GM23338 (cell line): Measurements from ENCODE around the gene EIF5A. TPM values are rescaled to one million over a fixed set of nuclear protein-coding genes. Genes with fewer than 3 reads are reported as not detected.
A peak's percentile ranks its signal among the peaks of the same experiment; 100 is the strongest.

Source experiments
- ATAC-seq: fragments of 200-7000 bp; cut with Tn5 transposase; 3 replicates; pipeline ENCODE4 v1.9.1; 2020
- DNase-seq: peaks from one replicate; pipeline ENCODE4 v3.0.0-alpha.2; 2015; ENCODE audit warnings: low spot score
- H2AFZ ChIP-seq: fragments of 200-600 bp; sonication (generic); 2 replicates; pipeline ENCODE4 v1.8.0; 2016; ENCODE audit warnings: antibody characterized with exemption, mild to moderate bottlenecking, moderate library complexity
- H3F3A ChIP-seq: fragments of 200-600 bp; sonication (generic); replicated peaks from 2 replicates; pipeline ENCODE4 v1.8.0; 2017; ENCODE audit warnings: antibody characterized with exemption, mixed run types, low read depth
- H3K27ac ChIP-seq: fragments of 200-600 bp; sonication (generic); 2 replicates; pipeline ENCODE4 v1.6.1; 2016; ENCODE audit warnings: low read depth
- H3K27me3 ChIP-seq: fragments of 200-600 bp; sonication (generic); 2 replicates; pipeline ENCODE4 v1.8.0; 2016; ENCODE audit warnings: mild to moderate bottlenecking, mixed run types, moderate library complexity; ENCODE audit not compliant: insufficient read depth
- H3K36me3 ChIP-seq: fragments of 200-600 bp; sonication (generic); 2 replicates; pipeline ENCODE4 v1.8.0; 2016; ENCODE audit warnings: mild to moderate bottlenecking; ENCODE audit not compliant: insufficient read depth
- H3K4me1 ChIP-seq: fragments of 200-600 bp; sonication (generic); 2 replicates; pipeline ENCODE4 v1.8.0; 2016; ENCODE audit warnings: mild to moderate bottlenecking, moderate library complexity; ENCODE audit not compliant: insufficient read depth
- H3K4me2 ChIP-seq: fragments of 200-600 bp; sonication (generic); 2 replicates; pipeline ENCODE4 v1.7.1; 2017; ENCODE audit warnings: mixed run types
- H3K4me3 ChIP-seq: fragments of 200-600 bp; sonication (generic); 2 replicates; pipeline ENCODE4 v1.6.1; 2016; ENCODE audit warnings: mixed run types
- H3K79me2 ChIP-seq: fragments of 200-600 bp; sonication (generic); replicated peaks from 2 replicates; pipeline ENCODE4 v1.8.0; 2017; ENCODE audit warnings: mild to moderate bottlenecking; ENCODE audit not compliant: insufficient read depth
- H3K9me2 ChIP-seq: fragments of 200-600 bp; sonication (generic); 2 replicates; pipeline ENCODE4 v1.8.0; 2017; ENCODE audit not compliant: insufficient read depth
- H4K20me1 ChIP-seq: fragments of 200-600 bp; sonication (generic); replicated peaks from 2 replicates; pipeline ENCODE4 v1.8.0; 2017; ENCODE audit warnings: mild to moderate bottlenecking; ENCODE audit not compliant: insufficient read depth
- H3K27ac Mint-ChIP-seq: 2 replicates; pipeline ENCODE4 v1.8.0; 2020; ENCODE audit warnings: inconsistent platforms, mild to moderate bottlenecking, moderate library complexity, mixed read lengths
- H3K27me3 Mint-ChIP-seq: 3 replicates; pipeline ENCODE4 v1.8.0; 2022; ENCODE audit warnings: low read depth, mild to moderate bottlenecking, moderate library complexity, mixed read lengths, inconsistent platforms; ENCODE audit not compliant: insufficient read depth, poor library complexity
- H3K36me3 Mint-ChIP-seq: 3 replicates; pipeline ENCODE4 v1.8.0; 2021; ENCODE audit warnings: low read depth, mild to moderate bottlenecking, inconsistent platforms, moderate library complexity, mixed read lengths
- H3K4me1 Mint-ChIP-seq: 3 replicates; pipeline ENCODE4 v1.8.0; 2020; ENCODE audit warnings: mild to moderate bottlenecking, inconsistent platforms, mixed read lengths
- H3K4me3 Mint-ChIP-seq: 3 replicates; pipeline ENCODE4 v1.8.0; 2021; ENCODE audit warnings: moderate library complexity, mild to moderate bottlenecking, inconsistent platforms, mixed read lengths
- H3K9me3 Mint-ChIP-seq: 3 replicates; pipeline ENCODE4 v1.8.0; 2020; ENCODE audit warnings: moderate library complexity, mild to moderate bottlenecking, inconsistent platforms, mixed read lengths
- CREB1 ChIP-seq: fragments of 250-450 bp; sonication (Bioruptor Pico); IDR thresholded peaks from 2 replicates; pipeline ENCODE4 v1.5.0; 2020; ENCODE audit warnings: low read depth, mild to moderate bottlenecking, moderate library complexity
- EZH2 ChIP-seq: fragments of 200-600 bp; sonication (generic); IDR thresholded peaks from one replicate; pipeline ENCODE4 v1.8.0; 2017; ENCODE audit warnings: antibody characterized with exemption, mild to moderate bottlenecking, low read depth; ENCODE audit not compliant: unreplicated experiment
- EZH2phosphoT487 ChIP-seq: fragments of 200-600 bp; sonication (generic); IDR thresholded peaks from one replicate; pipeline ENCODE4 v1.8.1; 2018; ENCODE audit warnings: antibody characterized with exemption; ENCODE audit not compliant: unreplicated experiment
- JUNB ChIP-seq: IDR thresholded peaks from one replicate; pipeline ENCODE4 v1.6.1; 2016; ENCODE audit warnings: antibody characterized with exemption; ENCODE audit not compliant: unreplicated experiment
- NANOG ChIP-seq: IDR thresholded peaks from 2 replicates; pipeline ENCODE4 v1.6.1; 2016; ENCODE audit warnings: antibody characterized with exemption, borderline replicate concordance
- POLR2AphosphoS5 ChIP-seq: IDR thresholded peaks from 2 replicates; pipeline ENCODE4 v1.6.1; 2016; ENCODE audit warnings: antibody characterized with exemption, low read depth
- STAT1 ChIP-seq: IDR thresholded peaks from one replicate; pipeline ENCODE4 v1.6.1; 2016; ENCODE audit warnings: antibody characterized with exemption; ENCODE audit not compliant: unreplicated experiment
- ZNF114 ChIP-seq: fragments of 250-450 bp; sonication (Bioruptor Pico); IDR thresholded peaks from 2 replicates; pipeline ENCODE4 v1.5.0; 2020; ENCODE audit warnings: mild to moderate bottlenecking, moderate library complexity
- ZNF331 ChIP-seq: fragments of 250-450 bp; sonication (Bioruptor Pico); IDR thresholded peaks from 2 replicates; pipeline ENCODE4 v1.5.0; 2020; ENCODE audit warnings: low read depth, mild to moderate bottlenecking, moderate library complexity
- polyA plus RNA-seq: library from polyadenylated mRNA; unstranded; fragments of >200 nt; fragmentation: Nextera tagmentation; extraction: Ambion mirVana; gene quantifications from 2 replicates; pipeline ENCODE4 v1.2.1, GENCODE V29; 2016
- total RNA-seq: library from RNA; depleted of rRNA; stranded (reverse); fragments of >200 nt; shearing (Covaris generic); gene quantifications from 2 replicates; pipeline ENCODE4 v1.2.3, GENCODE V29; 2014
- TF ChIP-seq, protein P1 (sequence below): IDR thresholded peaks from 2 replicates; pipeline ENCODE4 v1.6.1; 2016; ENCODE audit warnings: antibody characterized with exemption
- TF ChIP-seq, protein P2 (sequence below), 2 experiments: fragments of 200-600 bp in 1 of 2; sonication (generic) in 1 of 2; conservative IDR thresholded peaks; 2 replicates each; pipeline versions ENCODE4 v1.5.1 to v1.6.1; 2016 to 2017; ENCODE audit warnings: antibody characterized with exemption in 2 of 2, low read depth in 2 of 2, mild to moderate bottlenecking in 2 of 2, moderate library complexity in 1 of 2
- TF ChIP-seq, protein P3 (sequence below): fragments of 250-450 bp; sonication (Bioruptor Pico); IDR thresholded peaks from 2 replicates; pipeline ENCODE4 v1.5.0; 2020; ENCODE audit warnings: mild to moderate bottlenecking, moderate library complexity
- TF ChIP-seq, protein P4 (sequence below): IDR thresholded peaks from one replicate; pipeline ENCODE4 v1.6.1; 2018; ENCODE audit warnings: antibody characterized with exemption; ENCODE audit not compliant: unreplicated experiment

The EIF5A gene
- total and polyA plus RNA-seq, 2 experiments from 2014 or later = 833 to 1,562 TPM

DNA sequence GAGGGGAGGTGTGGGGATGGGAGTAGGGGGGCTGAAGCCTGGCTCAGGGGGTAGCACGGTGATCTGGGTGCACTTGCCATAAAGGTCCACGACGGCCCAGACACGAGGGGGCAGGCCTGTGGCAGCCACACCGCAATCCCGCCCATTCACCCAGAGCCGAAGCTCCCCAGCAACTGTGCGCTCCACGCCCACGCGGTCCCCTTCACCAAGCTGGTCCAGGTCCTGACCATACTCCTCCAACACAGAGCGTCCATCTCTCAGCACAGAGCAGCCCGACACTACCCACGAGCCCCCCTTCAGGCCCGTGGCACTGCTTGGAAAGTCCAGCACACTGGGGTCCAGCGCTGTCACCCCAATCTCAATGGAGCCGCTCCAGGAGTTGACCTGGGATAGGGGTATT, 20.1 kb downstream of the EIF5A start:
- Histone ChIP-seq H3K4me1 (peaks cover 10% of the 10 kb centered on the region), H4K20me1 (no peaks in the 10 kb centered on the region), H3K27me3 (no peaks in the 10 kb centered on the region), H3K4me3 (no peak overlapping the region), H3K9me2 (no peaks in the 10 kb centered on the region), H2AFZ (no peak overlapping the region), H3F3A (peaks cover 30% of the 10 kb centered on the region), H3K4me2 (no peak overlapping the region; the same call in 1 of the 2 replicates), H3K27ac (no peak overlapping the region), H3K79me2 (peaks cover 14% of the 10 kb centered on the region), H3K36me3 (peaks cover 11% of the 10 kb centered on the region; the same call in 1 of the 2 replicates)
- H3K27ac Mint-ChIP-seq = no peak overlapping the region
- ATAC-seq = no peak
- no peaks in the 10 kb centered on the region for H3K9me3 Mint-ChIP-seq
- peak overlapping the region; percentile 46; the same call in 1 of the 3 replicates for H3K4me3 Mint-ChIP-seq
- H3K36me3 Mint-ChIP-seq = peaks cover 36% of the 10 kb centered on the region
- TF ChIP-seq ZNF331 (CRISPR knock-in tag) (no peak), EZH2phosphoT487 (no peak), CREB1 (CRISPR knock-in tag) (no peak), EZH2 (no peak), NANOG (no peak), ZNF114 (CRISPR knock-in tag) (no peak), POLR2AphosphoS5 (no peak), STAT1 (no peak), JUNB (no peak)
- TF ChIP-seq, protein P1, sequence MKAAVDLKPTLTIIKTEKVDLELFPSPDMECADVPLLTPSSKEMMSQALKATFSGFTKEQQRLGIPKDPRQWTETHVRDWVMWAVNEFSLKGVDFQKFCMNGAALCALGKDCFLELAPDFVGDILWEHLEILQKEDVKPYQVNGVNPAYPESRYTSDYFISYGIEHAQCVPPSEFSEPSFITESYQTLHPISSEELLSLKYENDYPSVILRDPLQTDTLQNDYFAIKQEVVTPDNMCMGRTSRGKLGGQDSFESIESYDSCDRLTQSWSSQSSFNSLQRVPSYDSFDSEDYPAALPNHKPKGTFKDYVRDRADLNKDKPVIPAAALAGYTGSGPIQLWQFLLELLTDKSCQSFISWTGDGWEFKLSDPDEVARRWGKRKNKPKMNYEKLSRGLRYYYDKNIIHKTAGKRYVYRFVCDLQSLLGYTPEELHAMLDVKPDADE = no peak
- TF ChIP-seq, protein P2, sequence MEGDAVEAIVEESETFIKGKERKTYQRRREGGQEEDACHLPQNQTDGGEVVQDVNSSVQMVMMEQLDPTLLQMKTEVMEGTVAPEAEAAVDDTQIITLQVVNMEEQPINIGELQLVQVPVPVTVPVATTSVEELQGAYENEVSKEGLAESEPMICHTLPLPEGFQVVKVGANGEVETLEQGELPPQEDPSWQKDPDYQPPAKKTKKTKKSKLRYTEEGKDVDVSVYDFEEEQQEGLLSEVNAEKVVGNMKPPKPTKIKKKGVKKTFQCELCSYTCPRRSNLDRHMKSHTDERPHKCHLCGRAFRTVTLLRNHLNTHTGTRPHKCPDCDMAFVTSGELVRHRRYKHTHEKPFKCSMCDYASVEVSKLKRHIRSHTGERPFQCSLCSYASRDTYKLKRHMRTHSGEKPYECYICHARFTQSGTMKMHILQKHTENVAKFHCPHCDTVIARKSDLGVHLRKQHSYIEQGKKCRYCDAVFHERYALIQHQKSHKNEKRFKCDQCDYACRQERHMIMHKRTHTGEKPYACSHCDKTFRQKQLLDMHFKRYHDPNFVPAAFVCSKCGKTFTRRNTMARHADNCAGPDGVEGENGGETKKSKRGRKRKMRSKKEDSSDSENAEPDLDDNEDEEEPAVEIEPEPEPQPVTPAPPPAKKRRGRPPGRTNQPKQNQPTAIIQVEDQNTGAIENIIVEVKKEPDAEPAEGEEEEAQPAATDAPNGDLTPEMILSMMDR (conservative IDR thresholded peaks at IDR 0.05; ENCODE audit: low read depth in 2 of 2) = no peak
- TF ChIP-seq, protein P3, sequence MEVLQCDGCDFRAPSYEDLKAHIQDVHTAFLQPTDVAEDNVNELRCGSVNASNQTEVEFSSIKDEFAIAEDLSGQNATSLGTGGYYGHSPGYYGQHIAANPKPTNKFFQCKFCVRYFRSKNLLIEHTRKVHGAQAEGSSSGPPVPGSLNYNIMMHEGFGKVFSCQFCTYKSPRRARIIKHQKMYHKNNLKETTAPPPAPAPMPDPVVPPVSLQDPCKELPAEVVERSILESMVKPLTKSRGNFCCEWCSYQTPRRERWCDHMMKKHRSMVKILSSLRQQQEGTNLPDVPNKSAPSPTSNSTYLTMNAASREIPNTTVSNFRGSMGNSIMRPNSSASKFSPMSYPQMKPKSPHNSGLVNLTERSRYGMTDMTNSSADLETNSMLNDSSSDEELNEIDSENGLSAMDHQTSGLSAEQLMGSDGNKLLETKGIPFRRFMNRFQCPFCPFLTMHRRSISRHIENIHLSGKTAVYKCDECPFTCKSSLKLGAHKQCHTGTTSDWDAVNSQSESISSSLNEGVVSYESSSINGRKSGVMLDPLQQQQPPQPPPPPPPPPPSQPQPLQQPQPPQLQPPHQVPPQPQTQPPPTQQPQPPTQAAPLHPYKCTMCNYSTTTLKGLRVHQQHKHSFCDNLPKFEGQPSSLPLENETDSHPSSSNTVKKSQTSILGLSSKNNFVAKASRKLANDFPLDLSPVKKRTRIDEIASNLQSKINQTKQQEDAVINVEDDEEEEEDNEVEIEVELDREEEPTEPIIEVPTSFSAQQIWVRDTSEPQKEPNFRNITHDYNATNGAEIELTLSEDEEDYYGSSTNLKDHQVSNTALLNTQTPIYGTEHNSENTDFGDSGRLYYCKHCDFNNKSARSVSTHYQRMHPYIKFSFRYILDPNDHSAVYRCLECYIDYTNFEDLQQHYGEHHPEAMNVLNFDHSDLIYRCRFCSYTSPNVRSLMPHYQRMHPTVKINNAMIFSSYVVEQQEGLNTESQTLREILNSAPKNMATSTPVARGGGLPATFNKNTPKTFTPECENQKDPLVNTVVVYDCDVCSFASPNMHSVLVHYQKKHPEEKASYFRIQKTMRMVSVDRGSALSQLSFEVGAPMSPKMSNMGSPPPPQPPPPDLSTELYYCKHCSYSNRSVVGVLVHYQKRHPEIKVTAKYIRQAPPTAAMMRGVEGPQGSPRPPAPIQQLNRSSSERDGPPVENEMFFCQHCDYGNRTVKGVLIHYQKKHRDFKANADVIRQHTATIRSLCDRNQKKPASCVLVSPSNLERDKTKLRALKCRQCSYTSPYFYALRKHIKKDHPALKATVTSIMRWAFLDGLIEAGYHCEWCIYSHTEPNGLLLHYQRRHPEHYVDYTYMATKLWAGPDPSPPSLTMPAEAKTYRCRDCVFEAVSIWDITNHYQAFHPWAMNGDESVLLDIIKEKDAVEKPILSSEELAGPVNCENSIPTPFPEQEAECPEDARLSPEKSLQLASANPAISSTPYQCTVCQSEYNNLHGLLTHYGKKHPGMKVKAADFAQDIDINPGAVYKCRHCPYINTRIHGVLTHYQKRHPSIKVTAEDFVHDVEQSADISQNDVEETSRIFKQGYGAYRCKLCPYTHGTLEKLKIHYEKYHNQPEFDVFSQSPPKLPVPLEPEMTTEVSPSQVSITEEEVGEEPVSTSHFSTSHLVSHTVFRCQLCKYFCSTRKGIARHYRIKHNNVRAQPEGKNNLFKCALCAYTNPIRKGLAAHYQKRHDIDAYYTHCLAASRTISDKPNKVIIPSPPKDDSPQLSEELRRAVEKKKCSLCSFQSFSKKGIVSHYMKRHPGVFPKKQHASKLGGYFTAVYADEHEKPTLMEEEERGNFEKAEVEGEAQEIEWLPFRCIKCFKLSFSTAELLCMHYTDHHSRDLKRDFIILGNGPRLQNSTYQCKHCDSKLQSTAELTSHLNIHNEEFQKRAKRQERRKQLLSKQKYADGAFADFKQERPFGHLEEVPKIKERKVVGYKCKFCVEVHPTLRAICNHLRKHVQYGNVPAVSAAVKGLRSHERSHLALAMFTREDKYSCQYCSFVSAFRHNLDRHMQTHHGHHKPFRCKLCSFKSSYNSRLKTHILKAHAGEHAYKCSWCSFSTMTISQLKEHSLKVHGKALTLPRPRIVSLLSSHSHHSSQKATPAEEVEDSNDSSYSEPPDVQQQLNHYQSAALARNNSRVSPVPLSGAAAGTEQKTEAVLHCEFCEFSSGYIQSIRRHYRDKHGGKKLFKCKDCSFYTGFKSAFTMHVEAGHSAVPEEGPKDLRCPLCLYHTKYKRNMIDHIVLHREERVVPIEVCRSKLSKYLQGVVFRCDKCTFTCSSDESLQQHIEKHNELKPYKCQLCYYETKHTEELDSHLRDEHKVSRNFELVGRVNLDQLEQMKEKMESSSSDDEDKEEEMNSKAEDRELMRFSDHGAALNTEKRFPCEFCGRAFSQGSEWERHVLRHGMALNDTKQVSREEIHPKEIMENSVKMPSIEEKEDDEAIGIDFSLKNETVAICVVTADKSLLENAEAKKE (CRISPR knock-in tag) = no peak
- TF ChIP-seq, protein P4, sequence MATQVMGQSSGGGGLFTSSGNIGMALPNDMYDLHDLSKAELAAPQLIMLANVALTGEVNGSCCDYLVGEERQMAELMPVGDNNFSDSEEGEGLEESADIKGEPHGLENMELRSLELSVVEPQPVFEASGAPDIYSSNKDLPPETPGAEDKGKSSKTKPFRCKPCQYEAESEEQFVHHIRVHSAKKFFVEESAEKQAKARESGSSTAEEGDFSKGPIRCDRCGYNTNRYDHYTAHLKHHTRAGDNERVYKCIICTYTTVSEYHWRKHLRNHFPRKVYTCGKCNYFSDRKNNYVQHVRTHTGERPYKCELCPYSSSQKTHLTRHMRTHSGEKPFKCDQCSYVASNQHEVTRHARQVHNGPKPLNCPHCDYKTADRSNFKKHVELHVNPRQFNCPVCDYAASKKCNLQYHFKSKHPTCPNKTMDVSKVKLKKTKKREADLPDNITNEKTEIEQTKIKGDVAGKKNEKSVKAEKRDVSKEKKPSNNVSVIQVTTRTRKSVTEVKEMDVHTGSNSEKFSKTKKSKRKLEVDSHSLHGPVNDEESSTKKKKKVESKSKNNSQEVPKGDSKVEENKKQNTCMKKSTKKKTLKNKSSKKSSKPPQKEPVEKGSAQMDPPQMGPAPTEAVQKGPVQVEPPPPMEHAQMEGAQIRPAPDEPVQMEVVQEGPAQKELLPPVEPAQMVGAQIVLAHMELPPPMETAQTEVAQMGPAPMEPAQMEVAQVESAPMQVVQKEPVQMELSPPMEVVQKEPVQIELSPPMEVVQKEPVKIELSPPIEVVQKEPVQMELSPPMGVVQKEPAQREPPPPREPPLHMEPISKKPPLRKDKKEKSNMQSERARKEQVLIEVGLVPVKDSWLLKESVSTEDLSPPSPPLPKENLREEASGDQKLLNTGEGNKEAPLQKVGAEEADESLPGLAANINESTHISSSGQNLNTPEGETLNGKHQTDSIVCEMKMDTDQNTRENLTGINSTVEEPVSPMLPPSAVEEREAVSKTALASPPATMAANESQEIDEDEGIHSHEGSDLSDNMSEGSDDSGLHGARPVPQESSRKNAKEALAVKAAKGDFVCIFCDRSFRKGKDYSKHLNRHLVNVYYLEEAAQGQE = no peak
- peaks cover 7% of the 10 kb centered on the region for H3K27me3 Mint-ChIP-seq
- no peak for DNase-seq
- peaks cover 18% of the 10 kb centered on the region for H3K4me1 Mint-ChIP-seq
